ENCODE results near the gene BIRC2. TPM values are rescaled to one million over a fixed set of nuclear protein-coding genes. Genes with fewer than 3 reads are reported as not detected.

BIRC2 gene
- total and polyA plus RNA-seq, 2 experiments from 2014 or later: 15.3 to 25.2 TPM

DNA sequence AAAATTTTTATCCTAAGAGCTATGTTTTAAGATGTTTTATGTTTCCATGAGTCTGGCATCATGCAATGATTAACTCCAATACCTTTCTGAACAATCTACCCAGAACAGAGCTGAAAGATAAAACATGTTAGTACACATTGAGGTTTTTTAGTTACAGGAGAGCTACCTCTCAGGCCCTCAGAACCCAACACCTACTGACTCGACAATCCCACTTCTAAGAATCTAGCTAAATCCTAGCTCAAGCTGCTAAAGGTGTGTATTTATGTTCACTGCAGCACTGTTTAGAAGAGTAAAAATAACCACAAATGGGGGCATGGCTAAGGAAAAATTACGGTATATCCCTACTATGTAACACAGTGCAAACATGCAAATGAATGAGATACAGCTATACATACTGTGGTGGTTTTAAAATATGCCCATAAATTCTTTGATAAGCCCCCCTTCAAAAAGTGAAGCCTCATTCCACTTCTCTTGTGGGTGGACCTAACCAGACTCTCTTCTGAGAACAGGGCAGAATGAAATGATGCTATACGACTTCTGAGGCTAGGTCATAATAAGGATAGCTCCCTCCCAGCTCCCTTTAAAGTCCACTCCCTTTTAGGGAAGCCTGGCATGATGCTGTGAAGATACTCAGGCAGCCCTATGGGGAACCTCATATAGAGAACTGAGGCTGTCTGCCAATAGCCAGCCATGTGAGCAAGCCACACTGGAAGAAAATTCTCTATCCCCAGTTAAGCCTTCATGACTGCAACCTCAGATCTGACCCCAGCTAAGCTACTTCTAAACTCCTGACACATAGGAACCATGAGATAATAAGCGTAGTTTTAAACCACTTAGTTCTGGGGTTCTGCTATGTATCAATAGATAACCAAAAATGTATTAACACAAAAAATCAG is 76.1 kb downstream of the BIRC2 start:
- H3K79me2 ChIP-seq (replicated peaks; ENCODE audit: insufficient read depth): peaks cover 17% of the 10 kb centered on the region

More for the DNA sequence above, 76.1 kb downstream of the BIRC2 start:
- Histone ChIP-seq H3K27me3 (ENCODE audit: insufficient read depth) (no peaks in the 10 kb centered on the region), H2AFZ (no peak overlapping the region), H3K4me1 (ENCODE audit: insufficient read depth) (peaks cover 5% of the 10 kb centered on the region; the same call in 1 of the 2 replicates), H3K9me2 (ENCODE audit: insufficient read depth) (no peaks in the 10 kb centered on the region), H3K36me3 (ENCODE audit: insufficient read depth) (no peaks in the 10 kb centered on the region), H3K4me2 (no peak overlapping the region), H4K20me1 (replicated peaks; ENCODE audit: insufficient read depth) (peaks cover 9% of the 10 kb centered on the region), H3K27ac (ENCODE audit: low read depth) (no peak overlapping the region), H3F3A (replicated peaks; ENCODE audit: low read depth) (no peaks in the 10 kb centered on the region), H3K4me3 (no peak overlapping the region)
- ATAC-seq (no peak; the same call in 2 of the 3 replicates), DNase-seq (ENCODE audit: low spot score) (no peak)
- Mint-ChIP-seq H3K9me3 (0 out of 3 replicates have a peak, but pooled peaks cover 2% of the 10 kb centered on the region), H3K36me3 (ENCODE audit: low read depth) (peaks cover 15% of the 10 kb centered on the region), H3K4me1 (peaks cover 7% of the 10 kb centered on the region), H3K27me3 (ENCODE audit: insufficient read depth, low read depth, poor library complexity) (peaks cover 4% of the 10 kb centered on the region), H3K4me3 (no peak overlapping the region), H3K27ac (no peak overlapping the region)
- TF ChIP-seq, protein P1, sequence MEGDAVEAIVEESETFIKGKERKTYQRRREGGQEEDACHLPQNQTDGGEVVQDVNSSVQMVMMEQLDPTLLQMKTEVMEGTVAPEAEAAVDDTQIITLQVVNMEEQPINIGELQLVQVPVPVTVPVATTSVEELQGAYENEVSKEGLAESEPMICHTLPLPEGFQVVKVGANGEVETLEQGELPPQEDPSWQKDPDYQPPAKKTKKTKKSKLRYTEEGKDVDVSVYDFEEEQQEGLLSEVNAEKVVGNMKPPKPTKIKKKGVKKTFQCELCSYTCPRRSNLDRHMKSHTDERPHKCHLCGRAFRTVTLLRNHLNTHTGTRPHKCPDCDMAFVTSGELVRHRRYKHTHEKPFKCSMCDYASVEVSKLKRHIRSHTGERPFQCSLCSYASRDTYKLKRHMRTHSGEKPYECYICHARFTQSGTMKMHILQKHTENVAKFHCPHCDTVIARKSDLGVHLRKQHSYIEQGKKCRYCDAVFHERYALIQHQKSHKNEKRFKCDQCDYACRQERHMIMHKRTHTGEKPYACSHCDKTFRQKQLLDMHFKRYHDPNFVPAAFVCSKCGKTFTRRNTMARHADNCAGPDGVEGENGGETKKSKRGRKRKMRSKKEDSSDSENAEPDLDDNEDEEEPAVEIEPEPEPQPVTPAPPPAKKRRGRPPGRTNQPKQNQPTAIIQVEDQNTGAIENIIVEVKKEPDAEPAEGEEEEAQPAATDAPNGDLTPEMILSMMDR (conservative IDR thresholded peaks at IDR 0.05; ENCODE audit: low read depth in 2 of 2): no peak
- TF ChIP-seq, protein P2, sequence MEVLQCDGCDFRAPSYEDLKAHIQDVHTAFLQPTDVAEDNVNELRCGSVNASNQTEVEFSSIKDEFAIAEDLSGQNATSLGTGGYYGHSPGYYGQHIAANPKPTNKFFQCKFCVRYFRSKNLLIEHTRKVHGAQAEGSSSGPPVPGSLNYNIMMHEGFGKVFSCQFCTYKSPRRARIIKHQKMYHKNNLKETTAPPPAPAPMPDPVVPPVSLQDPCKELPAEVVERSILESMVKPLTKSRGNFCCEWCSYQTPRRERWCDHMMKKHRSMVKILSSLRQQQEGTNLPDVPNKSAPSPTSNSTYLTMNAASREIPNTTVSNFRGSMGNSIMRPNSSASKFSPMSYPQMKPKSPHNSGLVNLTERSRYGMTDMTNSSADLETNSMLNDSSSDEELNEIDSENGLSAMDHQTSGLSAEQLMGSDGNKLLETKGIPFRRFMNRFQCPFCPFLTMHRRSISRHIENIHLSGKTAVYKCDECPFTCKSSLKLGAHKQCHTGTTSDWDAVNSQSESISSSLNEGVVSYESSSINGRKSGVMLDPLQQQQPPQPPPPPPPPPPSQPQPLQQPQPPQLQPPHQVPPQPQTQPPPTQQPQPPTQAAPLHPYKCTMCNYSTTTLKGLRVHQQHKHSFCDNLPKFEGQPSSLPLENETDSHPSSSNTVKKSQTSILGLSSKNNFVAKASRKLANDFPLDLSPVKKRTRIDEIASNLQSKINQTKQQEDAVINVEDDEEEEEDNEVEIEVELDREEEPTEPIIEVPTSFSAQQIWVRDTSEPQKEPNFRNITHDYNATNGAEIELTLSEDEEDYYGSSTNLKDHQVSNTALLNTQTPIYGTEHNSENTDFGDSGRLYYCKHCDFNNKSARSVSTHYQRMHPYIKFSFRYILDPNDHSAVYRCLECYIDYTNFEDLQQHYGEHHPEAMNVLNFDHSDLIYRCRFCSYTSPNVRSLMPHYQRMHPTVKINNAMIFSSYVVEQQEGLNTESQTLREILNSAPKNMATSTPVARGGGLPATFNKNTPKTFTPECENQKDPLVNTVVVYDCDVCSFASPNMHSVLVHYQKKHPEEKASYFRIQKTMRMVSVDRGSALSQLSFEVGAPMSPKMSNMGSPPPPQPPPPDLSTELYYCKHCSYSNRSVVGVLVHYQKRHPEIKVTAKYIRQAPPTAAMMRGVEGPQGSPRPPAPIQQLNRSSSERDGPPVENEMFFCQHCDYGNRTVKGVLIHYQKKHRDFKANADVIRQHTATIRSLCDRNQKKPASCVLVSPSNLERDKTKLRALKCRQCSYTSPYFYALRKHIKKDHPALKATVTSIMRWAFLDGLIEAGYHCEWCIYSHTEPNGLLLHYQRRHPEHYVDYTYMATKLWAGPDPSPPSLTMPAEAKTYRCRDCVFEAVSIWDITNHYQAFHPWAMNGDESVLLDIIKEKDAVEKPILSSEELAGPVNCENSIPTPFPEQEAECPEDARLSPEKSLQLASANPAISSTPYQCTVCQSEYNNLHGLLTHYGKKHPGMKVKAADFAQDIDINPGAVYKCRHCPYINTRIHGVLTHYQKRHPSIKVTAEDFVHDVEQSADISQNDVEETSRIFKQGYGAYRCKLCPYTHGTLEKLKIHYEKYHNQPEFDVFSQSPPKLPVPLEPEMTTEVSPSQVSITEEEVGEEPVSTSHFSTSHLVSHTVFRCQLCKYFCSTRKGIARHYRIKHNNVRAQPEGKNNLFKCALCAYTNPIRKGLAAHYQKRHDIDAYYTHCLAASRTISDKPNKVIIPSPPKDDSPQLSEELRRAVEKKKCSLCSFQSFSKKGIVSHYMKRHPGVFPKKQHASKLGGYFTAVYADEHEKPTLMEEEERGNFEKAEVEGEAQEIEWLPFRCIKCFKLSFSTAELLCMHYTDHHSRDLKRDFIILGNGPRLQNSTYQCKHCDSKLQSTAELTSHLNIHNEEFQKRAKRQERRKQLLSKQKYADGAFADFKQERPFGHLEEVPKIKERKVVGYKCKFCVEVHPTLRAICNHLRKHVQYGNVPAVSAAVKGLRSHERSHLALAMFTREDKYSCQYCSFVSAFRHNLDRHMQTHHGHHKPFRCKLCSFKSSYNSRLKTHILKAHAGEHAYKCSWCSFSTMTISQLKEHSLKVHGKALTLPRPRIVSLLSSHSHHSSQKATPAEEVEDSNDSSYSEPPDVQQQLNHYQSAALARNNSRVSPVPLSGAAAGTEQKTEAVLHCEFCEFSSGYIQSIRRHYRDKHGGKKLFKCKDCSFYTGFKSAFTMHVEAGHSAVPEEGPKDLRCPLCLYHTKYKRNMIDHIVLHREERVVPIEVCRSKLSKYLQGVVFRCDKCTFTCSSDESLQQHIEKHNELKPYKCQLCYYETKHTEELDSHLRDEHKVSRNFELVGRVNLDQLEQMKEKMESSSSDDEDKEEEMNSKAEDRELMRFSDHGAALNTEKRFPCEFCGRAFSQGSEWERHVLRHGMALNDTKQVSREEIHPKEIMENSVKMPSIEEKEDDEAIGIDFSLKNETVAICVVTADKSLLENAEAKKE (CRISPR knock-in tag; IDR thresholded peaks at IDR 0.05): no peak
- TF ChIP-seq JUNB (IDR thresholded peaks at IDR 0.05; ENCODE audit: unreplicated experiment): no peak
- no peak for TF ChIP-seq EZH2phosphoT487 (IDR thresholded peaks at IDR 0.05; ENCODE audit: unreplicated experiment)
- TF ChIP-seq NANOG (IDR thresholded peaks at IDR 0.05; ENCODE audit: borderline replicate concordance): no peak
- TF ChIP-seq REST (IDR thresholded peaks at IDR 0.05; ENCODE audit: unreplicated experiment): no peak
- no peak for TF ChIP-seq ZNF114 (CRISPR knock-in tag; IDR thresholded peaks at IDR 0.05)
- TF ChIP-seq POLR2AphosphoS5 (IDR thresholded peaks at IDR 0.05; ENCODE audit: low read depth): no peak
- no peak for TF ChIP-seq CREB1 (CRISPR knock-in tag; IDR thresholded peaks at IDR 0.05; ENCODE audit: low read depth)
- no peak for TF ChIP-seq STAT1 (IDR thresholded peaks at IDR 0.05; ENCODE audit: unreplicated experiment)
- no peak for TF ChIP-seq ZNF331 (CRISPR knock-in tag; IDR thresholded peaks at IDR 0.05; ENCODE audit: low read depth)
- TF ChIP-seq EZH2 (IDR thresholded peaks at IDR 0.05; ENCODE audit: low read depth, unreplicated experiment): no peak
- TF ChIP-seq ETS1 (IDR thresholded peaks at IDR 0.05): no peak

Data from GM23338 (cell line).